Cardiac fibroblast (primary cell): ENCODE measurements around the gene MPP2.
A peak's percentile ranks its signal among the peaks of the same experiment; 100 is the strongest.

Experiments used
- DNase-seq, 2 donors: peaks; one replicate each; pipeline versions ENCODE4 v3.0.0 to v3.0.0-alpha.2; 2010; ENCODE audit warnings: low read depth in 2 of 2
- H3K4me3 ChIP-seq, 2 donors: replicated peaks in 1 of 2; 1 replicate in 1 of 2; 2 replicates in 1 of 2; pipeline ENCODE4 v1.5.1; 2011; ENCODE audit warnings: low read depth in 2 of 2, low read length in 2 of 2, mild to moderate bottlenecking in 2 of 2, moderate library complexity in 1 of 2
- TF ChIP-seq, protein P1 (sequence below): IDR thresholded peaks from one replicate; pipeline ENCODE4 v1.5.1; 2011; ENCODE audit warnings: low read depth, mild to moderate bottlenecking, low read length, inconsistent platforms

MPP2 gene

DNA sequence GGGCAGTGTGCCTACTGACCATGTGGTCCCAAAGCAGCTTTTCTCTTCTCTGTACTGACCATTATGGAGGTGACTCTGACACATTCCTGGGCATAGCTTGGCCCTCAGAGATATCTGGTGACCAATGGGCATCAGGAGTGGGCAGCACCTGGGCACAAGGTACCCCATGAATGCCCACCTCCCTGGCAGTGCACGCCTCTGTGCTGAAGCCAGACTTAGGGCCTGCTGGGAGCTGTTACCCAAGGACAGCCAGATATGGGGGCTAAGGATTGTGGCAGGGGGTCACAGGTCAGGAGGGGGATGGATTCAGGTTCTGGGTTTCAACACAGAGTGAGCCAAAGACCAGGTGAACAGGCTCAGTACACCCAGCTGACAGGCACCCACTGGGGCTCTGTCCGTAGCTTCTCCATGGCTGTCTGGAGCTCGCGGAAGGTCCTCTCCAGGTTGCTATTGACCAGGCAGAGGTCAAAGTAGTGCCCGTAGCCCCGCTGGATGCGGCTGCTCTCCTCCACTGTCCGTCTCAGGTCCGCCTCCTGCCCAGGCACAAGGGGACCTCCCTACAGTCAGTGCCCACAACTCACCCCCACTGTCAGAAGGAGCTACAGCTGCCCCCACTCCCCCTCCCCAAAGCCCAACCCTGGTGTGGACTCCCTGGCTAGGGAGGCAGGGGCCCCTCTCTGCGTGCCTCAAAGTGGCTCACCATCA is 29.7 kb downstream of the MPP2 start:
- no peak for DNase-seq
- no peak overlapping the region for H3K4me3 ChIP-seq
- TF ChIP-seq, protein P1, sequence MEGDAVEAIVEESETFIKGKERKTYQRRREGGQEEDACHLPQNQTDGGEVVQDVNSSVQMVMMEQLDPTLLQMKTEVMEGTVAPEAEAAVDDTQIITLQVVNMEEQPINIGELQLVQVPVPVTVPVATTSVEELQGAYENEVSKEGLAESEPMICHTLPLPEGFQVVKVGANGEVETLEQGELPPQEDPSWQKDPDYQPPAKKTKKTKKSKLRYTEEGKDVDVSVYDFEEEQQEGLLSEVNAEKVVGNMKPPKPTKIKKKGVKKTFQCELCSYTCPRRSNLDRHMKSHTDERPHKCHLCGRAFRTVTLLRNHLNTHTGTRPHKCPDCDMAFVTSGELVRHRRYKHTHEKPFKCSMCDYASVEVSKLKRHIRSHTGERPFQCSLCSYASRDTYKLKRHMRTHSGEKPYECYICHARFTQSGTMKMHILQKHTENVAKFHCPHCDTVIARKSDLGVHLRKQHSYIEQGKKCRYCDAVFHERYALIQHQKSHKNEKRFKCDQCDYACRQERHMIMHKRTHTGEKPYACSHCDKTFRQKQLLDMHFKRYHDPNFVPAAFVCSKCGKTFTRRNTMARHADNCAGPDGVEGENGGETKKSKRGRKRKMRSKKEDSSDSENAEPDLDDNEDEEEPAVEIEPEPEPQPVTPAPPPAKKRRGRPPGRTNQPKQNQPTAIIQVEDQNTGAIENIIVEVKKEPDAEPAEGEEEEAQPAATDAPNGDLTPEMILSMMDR, result no peak

DNA sequence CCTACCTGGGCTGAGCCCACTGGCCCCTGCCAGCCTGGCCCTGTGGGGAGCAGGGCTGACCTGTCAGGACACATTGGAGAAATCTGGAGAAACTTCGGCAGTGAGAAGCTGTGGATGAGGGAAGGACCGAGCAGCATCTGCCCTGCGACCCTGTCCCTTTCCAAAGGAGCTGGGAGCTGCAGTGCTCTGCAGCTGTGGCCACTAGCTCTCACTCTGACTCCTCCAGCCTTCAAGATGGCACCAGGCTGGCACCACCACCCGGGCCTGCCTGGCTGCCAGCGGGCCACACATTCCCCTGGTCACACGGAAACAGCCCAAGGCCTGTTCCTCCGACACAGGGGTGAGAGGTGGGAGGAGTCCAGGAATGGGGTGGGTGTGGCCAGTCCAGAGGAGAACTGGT is 30.3 kb downstream of the MPP2 start:
- H3K4me3 ChIP-seq, result no peak overlapping the region
- TF ChIP-seq, protein P1, result no peak
- DNase-seq, result no peak

DNA sequence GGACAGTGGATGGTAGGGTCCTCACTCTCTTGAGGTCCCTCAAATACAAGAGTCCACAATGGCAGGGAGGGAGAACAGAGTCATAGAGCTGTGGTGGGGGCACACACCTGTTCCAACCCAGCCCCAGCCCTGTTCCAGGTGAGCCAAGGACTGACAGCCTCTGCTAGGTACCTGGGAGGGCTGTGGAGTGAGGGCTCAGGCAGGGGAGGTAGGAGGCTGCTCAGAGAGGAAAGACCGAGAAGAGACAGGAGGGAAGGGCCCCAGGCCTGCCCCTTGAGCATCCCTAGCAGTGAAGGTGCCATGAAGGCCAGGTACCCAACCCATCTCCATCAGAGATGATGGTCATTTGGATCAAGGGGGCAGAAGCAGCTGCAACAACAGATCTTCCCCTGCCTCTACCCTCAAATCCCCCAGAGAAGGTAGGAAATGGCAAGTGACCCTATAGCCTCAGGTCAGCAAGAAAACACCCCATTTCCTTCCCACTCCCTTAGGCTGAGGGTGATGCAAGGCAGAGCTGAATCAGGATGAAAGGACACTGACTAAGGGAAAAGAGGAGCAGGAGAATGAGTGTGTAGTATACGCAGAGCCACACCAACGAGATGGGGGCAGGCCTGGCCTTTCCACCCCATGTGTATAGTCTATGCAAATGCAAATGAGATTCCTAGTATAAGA is 31.7 kb downstream of the MPP2 start:
- peak in 1 of 2 donors; percentile 6 for DNase-seq
- TF ChIP-seq, protein P1, result no peak

DNA sequence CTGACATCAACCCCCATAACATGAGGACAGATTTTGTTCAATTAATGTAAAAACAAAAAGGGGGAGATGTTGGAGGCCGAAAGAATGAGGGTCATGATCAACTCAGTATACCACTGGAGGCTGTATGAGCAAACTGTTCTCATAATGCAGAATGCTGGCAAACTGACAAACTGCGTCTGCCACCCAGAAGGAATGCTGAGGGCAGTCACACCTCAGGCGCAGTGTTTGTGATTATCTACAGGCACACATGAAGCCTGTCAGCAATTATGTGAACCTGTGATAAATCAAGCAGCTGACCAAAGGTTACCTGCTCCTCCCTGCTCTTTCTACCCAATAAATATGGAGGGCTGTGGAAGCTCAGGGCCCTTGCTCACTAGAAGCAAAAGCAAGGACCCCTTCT is 33.0 kb downstream of the MPP2 start:
- H3K4me3 ChIP-seq, result no peak overlapping the region
- DNase-seq, result no peak
- TF ChIP-seq, protein P1, result no peak

More for the DNA sequence above, 31.7 kb downstream of the MPP2 start:
- no peak overlapping the region for H3K4me3 ChIP-seq

DNA sequence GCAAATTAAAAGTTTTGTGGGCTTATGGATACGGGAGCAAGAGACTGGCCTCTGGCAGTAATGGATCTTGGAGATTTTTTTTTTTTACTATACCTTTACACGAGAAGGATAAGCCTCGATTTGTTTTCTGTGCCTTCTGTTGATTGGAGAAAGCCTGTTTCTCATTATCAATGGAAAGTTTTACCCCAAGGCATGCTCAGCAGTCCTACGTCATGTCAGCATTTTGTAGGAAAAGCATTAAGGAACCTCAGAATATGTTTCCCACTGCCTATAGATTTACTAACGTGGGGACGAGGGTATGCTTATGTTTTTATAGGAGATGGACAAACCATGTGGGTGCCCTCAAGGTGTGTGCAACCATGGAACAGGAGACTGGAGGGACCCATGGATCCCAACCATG is 33.5 kb downstream of the MPP2 start:
- DNase-seq, result no peak

DNA sequence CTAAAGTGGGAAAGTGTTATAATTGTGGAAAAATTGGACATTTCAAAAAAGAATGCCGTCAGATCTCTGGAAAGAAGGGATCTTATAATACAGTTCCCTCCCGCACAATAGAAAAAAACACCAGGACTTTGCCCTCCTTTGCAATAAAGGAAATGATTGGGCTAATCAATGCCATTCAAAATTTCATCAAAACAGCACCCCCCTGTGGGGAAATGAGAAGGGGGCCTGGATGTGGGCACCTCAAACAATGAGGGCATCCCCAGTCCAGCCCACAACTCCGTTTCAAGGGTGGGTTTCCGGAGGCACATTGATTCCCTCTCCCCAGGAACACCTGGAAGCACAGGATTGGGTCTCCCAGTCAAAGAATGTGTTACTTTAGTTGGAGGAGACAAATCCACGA is 34.2 kb downstream of the MPP2 start:
- TF ChIP-seq, protein P1, result no peak
- DNase-seq, result no peak
- H3K4me3 ChIP-seq, result no peak overlapping the region

More for the DNA sequence above, 33.5 kb downstream of the MPP2 start:
- H3K4me3 ChIP-seq, result no peak overlapping the region
- TF ChIP-seq, protein P1, result no peak
